K562 (cell line): ENCODE results near the gene APOLD1. TPM values are rescaled to one million over a fixed set of nuclear protein-coding genes. Genes with fewer than 3 reads are reported as not detected.
A peak's percentile ranks its signal among the peaks of the same experiment; 100 is the strongest.

Experiments
- ATAC-seq: fragments of 200-7000 bp; cut with Tn5 transposase; 3 replicates; pipeline ENCODE4 v1.9.1; 2020; ENCODE audit warnings: moderate library complexity
- BruUV-seq: library from RNA; stranded (reverse); fragments of 400-500 nt; replicated peaks from 2 replicates; lab custom pipeline; 2021; lab: Mats Ljungman, UMichigan
- CTCF ChIA-PET: fragments of 300-600 bp; formaldehyde crosslinking; extraction: SDS; loops from one replicate; lab custom pipeline; 2021; ENCODE audit warnings: low intra/inter-chr PET ratio; lab: Yijun Ruan, JAX
- POLR2A ChIA-PET: fragments of 300-600, 350-650 bp; sonication (Branson Sonifier 250); formaldehyde crosslinking; extraction: SDS; loops from one replicate; lab custom pipeline; 2021; ENCODE audit warnings: antibody characterized with exemption, inconsistent platforms; lab: Yijun Ruan, JAX
- DNase-seq, 4 experiments: peaks; one replicate each; pipeline versions ENCODE4 v3.0.0 to v3.0.0-alpha.2; 2011 to 2018; ENCODE audit warnings: low spot score in 3 of 4, mixed read lengths in 3 of 4; ENCODE audit errors: extremely low read depth in 1 of 4
- FAIRE-seq: peaks from 2 replicates; lab custom pipeline; 2011; peaks lifted over from hg19 to GRCh38; lab: Jason Lieb, UNC
- H2AFZ ChIP-seq: 2 replicates; pipeline ENCODE4 v1.6.0; 2011; ENCODE audit warnings: low read depth, low read length, control low read depth, inconsistent platforms
- H3K27ac ChIP-seq: fragments of 200-600 bp; 3 replicates; pipeline ENCODE4 v1.8.0; 2011; ENCODE audit warnings: low read depth, mild to moderate bottlenecking, control low read depth, inconsistent platforms, low read length, moderate library complexity, mixed read lengths; ENCODE audit errors: extremely low read depth
- H3K27me3 ChIP-seq, 2 experiments: fragments of 300-600 bp in 1 of 2; 2 replicates in 1 of 2; 3 replicates in 1 of 2; pipeline versions ENCODE4 v1.6.0 to v1.8.0; 2011; ENCODE audit warnings: inconsistent platforms in 2 of 2, low read length in 2 of 2, mild to moderate bottlenecking in 1 of 2, mixed read lengths in 1 of 2, moderate library complexity in 1 of 2; ENCODE audit not compliant: control insufficient read depth in 2 of 2, insufficient read depth in 2 of 2
- H3K36me3 ChIP-seq: fragments of 300-600 bp; 3 replicates; pipeline ENCODE4 v1.8.0; 2011; ENCODE audit warnings: mild to moderate bottlenecking, low read length, inconsistent platforms; ENCODE audit not compliant: control insufficient read depth, insufficient read depth
- H3K4me1 ChIP-seq, 2 experiments: fragments of 200-600 bp in 1 of 2; replicated peaks in 1 of 2; 2 replicates in 1 of 2; 3 replicates in 1 of 2; pipeline versions ENCODE4 v1.5.1 to v1.8.0; 2011; ENCODE audit warnings: inconsistent platforms in 2 of 2, low read length in 2 of 2, mild to moderate bottlenecking in 1 of 2, mixed read lengths in 1 of 2, moderate library complexity in 1 of 2; ENCODE audit not compliant: control insufficient read depth in 2 of 2, insufficient read depth in 2 of 2
- H3K4me2 ChIP-seq: 2 replicates; pipeline ENCODE4 v1.6.1; 2011; ENCODE audit warnings: low read length, control low read depth, inconsistent platforms, mixed read lengths; ENCODE audit not compliant: insufficient read depth
- H3K4me3 ChIP-seq: fragments of 200-600 bp; sonication (generic), shearing (Covaris generic); 2 replicates; pipeline ENCODE4 v1.5.1; 2016; ENCODE audit warnings: control low read depth, inconsistent platforms
- H3K79me2 ChIP-seq: fragments of 200-600 bp; 3 replicates; pipeline ENCODE4 v1.8.0; 2011; ENCODE audit warnings: low read length, inconsistent platforms; ENCODE audit not compliant: control insufficient read depth, insufficient read depth
- H3K9ac ChIP-seq, 2 experiments: 2 replicates each; pipeline versions ENCODE4 v1.6.0 to v1.6.1; 2011; ENCODE audit warnings: low read depth in 2 of 2, low read length in 2 of 2, control low read depth in 1 of 2, inconsistent platforms in 1 of 2, mild to moderate bottlenecking in 1 of 2, mixed read lengths in 1 of 2; ENCODE audit not compliant: insufficient read depth in 1 of 2
- H3K9me1 ChIP-seq: one replicate; pipeline ENCODE4 v1.6.0; 2011; ENCODE audit warnings: inconsistent platforms, mild to moderate bottlenecking, low read length, moderate library complexity; ENCODE audit not compliant: control insufficient read depth, insufficient read depth
- H3K9me3 ChIP-seq: replicated peaks from 2 replicates; pipeline ENCODE4 v1.5.1; 2011; ENCODE audit warnings: low read depth, low read length, inconsistent platforms; ENCODE audit not compliant: control insufficient read depth, insufficient read depth
- H4K20me1 ChIP-seq: replicated peaks from 2 replicates; pipeline ENCODE4 v1.6.1; 2011; ENCODE audit warnings: low read length, inconsistent platforms, mixed read lengths; ENCODE audit not compliant: control insufficient read depth, insufficient read depth
- AFF4 ChIP-seq: sonication (generic); formaldehyde crosslinking; IDR thresholded peaks from 2 replicates; pipeline ENCODE4 v1.8.0; 2023; ENCODE audit warnings: mild to moderate bottlenecking, missing genetic modification reagents
- MCM5 ChIP-seq: fragments of 450-650 bp; IDR thresholded peaks from 2 replicates; pipeline ENCODE4 v1.6.1; 2016; ENCODE audit warnings: low read depth
- NKRF ChIP-seq: fragments of 450-650 bp; IDR thresholded peaks from 2 replicates; pipeline ENCODE4 v1.6.1; 2016; ENCODE audit warnings: borderline replicate concordance
- NRF1 ChIP-seq, 2 experiments: fragments of 450-650 bp; IDR thresholded peaks in 1 of 2; conservative IDR thresholded peaks in 1 of 2; 2 replicates each; pipeline ENCODE4 v1.6.1; 2014; ENCODE audit warnings: mild to moderate bottlenecking in 2 of 2
- SNRNP70 ChIP-seq: fragments of 200-400 bp; formaldehyde crosslinking; optimal IDR thresholded peaks from 2 replicates; pipeline ENCODE3; 2017; ENCODE audit warnings: low read depth, low read length
- TBP ChIP-seq: optimal IDR thresholded peaks from 2 replicates; pipeline ENCODE3; 2011; ENCODE audit warnings: low read depth, low read length, improper control_type of control experiment
- WHSC1 ChIP-seq: IDR thresholded peaks from one replicate; pipeline ENCODE4 v1.6.1; 2012; ENCODE audit warnings: low read length, control low read depth, inconsistent platforms
- ZNF133 ChIP-seq: fragments of 250-450 bp; sonication (Bioruptor Pico); IDR thresholded peaks from 2 replicates; pipeline ENCODE4 v1.4.0; 2020; ENCODE audit warnings: mild to moderate bottlenecking
- ZNF280A ChIP-seq: fragments of 450-650 bp; IDR thresholded peaks from 2 replicates; pipeline ENCODE4 v1.6.1; 2018; ENCODE audit warnings: mild to moderate bottlenecking, low read depth; ENCODE audit not compliant: partially characterized antibody
- ZNF324 ChIP-seq: fragments of 250-450 bp; sonication (Bioruptor Pico); IDR thresholded peaks from 2 replicates; pipeline ENCODE4 v1.4.0; 2020; ENCODE audit warnings: mild to moderate bottlenecking
- WGBS: fragments of 100-300 bp; shearing (Covaris generic); methylation state at CpG from one replicate; pipeline ENCODE4 v1.1.6; 2016; ENCODE audit warnings: low coverage, mixed read lengths; ENCODE audit not compliant: insufficient coverage; ENCODE audit errors: missing lambda C conversion rate; 5-methylcytosine and 5-hydroxymethylcytosine counted together
- in situ Hi-C: fragments of 300-500 bp; cut with MboI; formaldehyde crosslinking; loops from 4 replicates; pipeline ENCODE4 v1.15.0; 2018; ENCODE audit warnings: inconsistent platforms, mixed read lengths
- intact Hi-C: fragments of 100-400 bp; cut with micrococcal nuclease; formaldehyde crosslinking; loops from 2 replicates; pipeline ENCODE4 v1.14.2; 2022
- polyA plus RNA-seq, 8 experiments: library from polyadenylated mRNA; depleted of rRNA in 4 of 8; stranded (reverse) in 5 of 8; unstranded in 3 of 8; fragments of >200 nt; fragmentation: Nextera tagmentation in 2 of 8; fragmentation: Illumina TruSeq in 1 of 8; extraction: Ambion mirVana in 2 of 8; extraction: Trizol in 1 of 8; gene quantifications; 2 replicates each; pipeline versions ENCODE4 v1.2.1 to v1.2.3, GENCODE V29; 2011 to 2014; ENCODE audit warnings: inconsistent platforms in 1 of 8, missing spikeins in 1 of 8
- total RNA-seq, 7 experiments: library from RNA; depleted of rRNA in 6 of 7; stranded (reverse); fragments of >200 nt in 6 of 7; fragmentation: Illumina TruSeq in 2 of 7; extraction: Trizol in 2 of 7; gene quantifications; 2 replicates each; pipeline versions ENCODE4 v1.2.1 to v1.2.3, GENCODE V29; 2011 to 2021; ENCODE audit warnings: low replicate concordance in 1 of 7
- TF ChIP-seq, protein P1 (sequence below): fragments of 200-400 bp; formaldehyde crosslinking; IDR thresholded peaks from 2 replicates; pipeline ENCODE4 v1.6.1; 2017; ENCODE audit warnings: mild to moderate bottlenecking, low read depth, low read length, moderate library complexity

APOLD1 gene
- total and polyA plus RNA-seq, 9 of the 15 experiments (the other 6 are each of a cell fraction or from before 2014, with no cell fraction given) = 0.28 to 1.1 (median 0.61) TPM

- Histone ChIP-seq H3K9ac (peak overlapping the region in 1 of 2 experiments; percentile 81; a peak in 1 of 4 replicates), H3K4me1 (peaks cover 16 to 42% of the 10 kb centered on the region in 2 experiments), H3K9me3 (no peaks in the 10 kb centered on the region), H4K20me1 (no peaks in the 10 kb centered on the region), H3K9me1 (no peaks in the 10 kb centered on the region), H3K4me3 (no peak overlapping the region), H3K27me3 (no peaks in the 10 kb centered on the region), H2AFZ (peak overlapping the region; percentile 19; the same call in 1 of the 2 replicates), H3K36me3 (no peaks in the 10 kb centered on the region), H3K4me2 (peak overlapping the region; percentile 94; the same call in 1 of the 2 replicates), H3K27ac (no peak overlapping the region), H3K79me2 (peaks cover 17% of the 10 kb centered on the region; the same call in 2 of the 3 replicates)
- ATAC-seq (no peak), DNase-seq (no peak), FAIRE-seq (no peak)
- 71% methylated on average over 5 of the region's 6 CpGs for WGBS
- ChIA-PET CTCF (no interaction called here), POLR2A (interaction anchor here (0.7 to 1.4 kb wide), 5 partner anchors 8 to 298 kb away, joined by 3 to 4 read pairs (median 3); no protein-coding TSS in a partner anchor)
- in situ Hi-C loops = no loop called here
- BruUV-seq = no TSS peak
- intact Hi-C loops = loop anchor here (1.0 to 5.0 kb wide), 5 partner anchors 25 to 424 kb away; partner anchors contain the start of gene DDX47
- TF ChIP-seq, protein P1, sequence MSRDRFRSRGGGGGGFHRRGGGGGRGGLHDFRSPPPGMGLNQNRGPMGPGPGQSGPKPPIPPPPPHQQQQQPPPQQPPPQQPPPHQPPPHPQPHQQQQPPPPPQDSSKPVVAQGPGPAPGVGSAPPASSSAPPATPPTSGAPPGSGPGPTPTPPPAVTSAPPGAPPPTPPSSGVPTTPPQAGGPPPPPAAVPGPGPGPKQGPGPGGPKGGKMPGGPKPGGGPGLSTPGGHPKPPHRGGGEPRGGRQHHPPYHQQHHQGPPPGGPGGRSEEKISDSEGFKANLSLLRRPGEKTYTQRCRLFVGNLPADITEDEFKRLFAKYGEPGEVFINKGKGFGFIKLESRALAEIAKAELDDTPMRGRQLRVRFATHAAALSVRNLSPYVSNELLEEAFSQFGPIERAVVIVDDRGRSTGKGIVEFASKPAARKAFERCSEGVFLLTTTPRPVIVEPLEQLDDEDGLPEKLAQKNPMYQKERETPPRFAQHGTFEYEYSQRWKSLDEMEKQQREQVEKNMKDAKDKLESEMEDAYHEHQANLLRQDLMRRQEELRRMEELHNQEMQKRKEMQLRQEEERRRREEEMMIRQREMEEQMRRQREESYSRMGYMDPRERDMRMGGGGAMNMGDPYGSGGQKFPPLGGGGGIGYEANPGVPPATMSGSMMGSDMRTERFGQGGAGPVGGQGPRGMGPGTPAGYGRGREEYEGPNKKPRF = no peak
- TF ChIP-seq SNRNP70 (no peak), AFF4 (CRISPR knock-in tag) (no peak), MCM5 (no peak), WHSC1 (no peak), ZNF324 (CRISPR knock-in tag) (no peak), ZNF280A (no peak), ZNF133 (CRISPR knock-in tag) (no peak), TBP (no peak), NRF1 (conservative IDR thresholded peaks at IDR 0.05 in 1 of 2, IDR thresholded peaks at IDR 0.05 in 1 of 2) (no peak), NKRF (no peak)
Observed at GRCh38 chr12:12788131-12788530, 2.7 kb downstream of the APOLD1 start.
